MG63 (cell line): ENCODE results near the gene FAM185A. TPM values are rescaled to one million over a fixed set of nuclear protein-coding genes. Genes with fewer than 3 reads are reported as not detected.

Experiments used
- DNase-seq: peaks from one replicate; pipeline ENCODE4 v3.0.0-alpha.2; 2020
- H3K27me3 ChIP-seq: fragments of 250-450 bp; sonication (Bioruptor Pico); 2 replicates; pipeline ENCODE4 v1.5.1; 2020; ENCODE audit warnings: mild to moderate bottlenecking, moderate library complexity
- H3K36me3 ChIP-seq: fragments of 250-450 bp; sonication (Bioruptor Pico); 2 replicates; pipeline ENCODE4 v1.5.1; 2020; ENCODE audit warnings: mild to moderate bottlenecking, moderate library complexity
- H3K4me3 ChIP-seq: fragments of 250-450 bp; sonication (Bioruptor Pico); 2 replicates; pipeline ENCODE4 v1.5.1; 2020; ENCODE audit warnings: mild to moderate bottlenecking, moderate library complexity
- H3K9me3 ChIP-seq: fragments of 250-450 bp; sonication (Bioruptor Pico); 2 replicates; pipeline ENCODE4 v1.5.1; 2020; ENCODE audit warnings: mild to moderate bottlenecking, moderate library complexity
- total RNA-seq: library from RNA; depleted of rRNA; stranded (reverse); fragments of >200 nt; shearing (Covaris generic); gene quantifications from 2 replicates; pipeline ENCODE4 v1.2.3, GENCODE V29; 2014; ENCODE audit warnings: low replicate concordance; rRNA removed

Gene FAM185A
- total RNA-seq, 1 experiment from 2014 or later, result 3.7 TPM

DNA sequence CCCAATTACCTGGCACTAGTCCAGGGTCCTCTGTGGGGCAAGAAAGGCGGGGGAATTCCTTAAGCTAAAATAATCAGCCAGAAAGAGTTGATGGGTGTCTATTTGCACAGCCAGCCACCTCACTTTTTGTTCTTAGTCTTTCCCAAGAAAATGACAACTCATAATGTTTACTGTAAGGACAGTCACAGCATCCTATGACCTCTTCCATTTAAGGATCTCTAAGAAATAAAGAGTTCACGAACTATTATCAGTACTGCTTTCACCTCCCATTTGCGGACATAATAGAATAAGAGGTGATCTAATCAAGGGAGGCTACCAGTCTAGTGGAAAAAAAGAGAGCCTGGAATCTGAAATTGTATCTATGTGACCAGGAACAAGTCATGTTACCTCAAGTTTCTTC, 91.6 kb downstream of the FAM185A start:
- DNase-seq, result no peak
- Histone ChIP-seq H3K27me3 (no peaks in the 10 kb centered on the region), H3K9me3 (no peaks in the 10 kb centered on the region), H3K36me3 (no peaks in the 10 kb centered on the region), H3K4me3 (no peak overlapping the region)

DNA sequence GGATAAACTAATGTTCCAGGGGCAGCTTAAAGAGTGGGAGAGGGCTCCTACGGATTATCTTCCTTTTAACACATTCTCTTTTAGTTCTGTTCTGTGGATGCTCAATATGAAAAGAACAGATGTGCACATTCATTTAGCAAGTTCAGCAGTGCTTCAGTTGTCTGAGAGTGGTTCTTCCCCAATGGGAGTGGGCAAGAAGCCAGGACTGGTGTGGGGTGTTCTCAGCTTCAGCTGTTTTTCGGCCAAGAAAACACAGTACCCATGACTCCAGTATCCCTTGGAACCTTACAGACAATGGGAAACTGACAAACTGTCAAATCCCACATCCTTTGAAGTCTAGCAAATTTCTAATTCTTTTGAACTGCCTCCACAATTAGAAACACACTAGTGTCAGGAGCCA, 92.5 kb downstream of the FAM185A start:
- Histone ChIP-seq H3K36me3 (no peaks in the 10 kb centered on the region), H3K9me3 (no peaks in the 10 kb centered on the region), H3K4me3 (no peak overlapping the region), H3K27me3 (no peaks in the 10 kb centered on the region)
- no peak for DNase-seq

DNA sequence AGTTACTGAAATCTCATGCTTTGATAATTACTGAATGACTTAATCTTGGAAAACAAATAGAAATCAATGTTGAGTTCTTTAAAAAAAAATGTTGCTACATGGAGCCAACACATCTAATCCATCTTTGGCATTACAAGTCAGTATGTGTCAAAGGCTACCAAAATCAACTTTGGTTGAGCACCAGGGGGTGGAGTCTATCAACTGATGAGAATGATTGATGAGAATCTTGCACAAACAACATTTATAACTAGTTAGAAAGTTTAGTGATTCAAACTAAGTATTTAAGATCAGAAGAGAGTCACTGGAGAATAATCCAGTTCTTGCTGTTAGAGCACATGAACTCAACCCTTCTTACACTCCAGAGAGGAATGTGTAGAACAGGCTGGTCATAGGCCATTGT, 93.5 kb downstream of the FAM185A start:
- Histone ChIP-seq H3K27me3 (no peaks in the 10 kb centered on the region), H3K36me3 (no peaks in the 10 kb centered on the region), H3K9me3 (no peaks in the 10 kb centered on the region), H3K4me3 (no peak overlapping the region)
- DNase-seq, result no peak

- H3K27me3 ChIP-seq, result no peaks in the 10 kb centered on the region
- no peaks in the 10 kb centered on the region for H3K9me3 ChIP-seq
- no peak for DNase-seq
- H3K4me3 ChIP-seq, result no peak overlapping the region
- no peaks in the 10 kb centered on the region for H3K36me3 ChIP-seq
These were observed 95.1 kb downstream of the FAM185A start for GRCh38 chr7:102843850-102844249.

DNA sequence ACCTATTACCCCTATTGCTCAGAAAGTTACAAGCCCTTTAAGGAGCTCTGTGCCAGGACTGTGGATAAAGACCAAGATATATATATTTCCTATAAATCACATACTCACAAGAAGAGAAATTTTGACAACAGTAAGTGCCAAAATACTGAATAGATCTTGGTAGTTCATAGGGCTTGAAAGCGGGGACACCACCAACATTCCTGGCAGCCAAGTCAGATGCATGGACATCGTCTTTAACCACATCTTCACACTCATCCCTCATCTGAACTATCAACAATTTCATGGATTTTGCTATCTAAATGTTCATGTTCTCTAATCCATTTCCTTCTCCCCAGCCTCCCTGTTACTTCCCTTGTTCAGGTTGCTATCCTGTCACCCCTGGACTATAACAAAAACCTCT, 96.5 kb downstream of the FAM185A start:
- no peaks in the 10 kb centered on the region for H3K9me3 ChIP-seq
- no peak overlapping the region for H3K4me3 ChIP-seq
- no peaks in the 10 kb centered on the region for H3K27me3 ChIP-seq
- no peak for DNase-seq
- no peaks in the 10 kb centered on the region for H3K36me3 ChIP-seq

GRCh38 chr7:102849079-102849478, 100.3 kb downstream of the FAM185A start:
- Histone ChIP-seq H3K4me3 (no peak overlapping the region), H3K36me3 (no peaks in the 10 kb centered on the region), H3K27me3 (no peaks in the 10 kb centered on the region), H3K9me3 (no peaks in the 10 kb centered on the region)
- DNase-seq, result no peak

- no peaks in the 10 kb centered on the region for H3K36me3 ChIP-seq
- DNase-seq, result no peak
- no peaks in the 10 kb centered on the region for H3K9me3 ChIP-seq
- no peaks in the 10 kb centered on the region for H3K27me3 ChIP-seq
- H3K4me3 ChIP-seq, result no peak overlapping the region
These were observed 100.7 kb downstream of the FAM185A start for GRCh38 chr7:102849538-102849937.

DNA sequence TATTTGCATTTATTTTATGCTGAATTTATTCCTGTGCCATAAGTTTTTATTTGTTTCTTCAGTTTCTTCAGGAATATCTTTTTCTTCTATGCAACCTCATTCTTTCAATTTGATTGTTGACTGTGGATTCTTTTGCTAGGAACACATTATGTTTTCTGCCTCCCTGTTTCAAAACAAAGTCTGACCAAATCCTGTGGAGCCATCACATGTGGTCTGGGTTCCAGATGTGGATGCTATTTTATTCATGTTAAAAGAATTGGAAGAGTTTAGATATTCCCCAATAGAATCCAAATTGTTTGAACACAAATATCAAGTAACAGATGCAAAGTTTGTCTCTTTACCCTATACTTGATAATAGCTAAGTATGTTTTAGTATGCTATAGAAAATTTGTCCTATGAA, 107.2 kb downstream of the FAM185A start:
- DNase-seq, result no peak
- no peaks in the 10 kb centered on the region for H3K9me3 ChIP-seq
- no peaks in the 10 kb centered on the region for H3K36me3 ChIP-seq
- no peak overlapping the region for H3K4me3 ChIP-seq
- no peaks in the 10 kb centered on the region for H3K27me3 ChIP-seq

Other genes starting within 250 kb of the FAM185A start
- gene RASA4B, start 231.2 kb upstream of the FAM185A start, total RNA-seq, result 0.12 and 1.7 TPM in 2 replicates
- gene UPK3BL2, start 205.3 kb upstream of the FAM185A start, total RNA-seq, result 2.5 TPM in 1 of 2 replicates, not detected in the other
- gene SPDYE2, start 197.8 kb upstream of the FAM185A start, total RNA-seq, result not detected in 2 replicates
- gene POLR2J3, start 176.4 kb upstream of the FAM185A start, total RNA-seq, result 2.2 and 7.1 TPM in 2 replicates
- 1.6 and 3.9 TPM in 2 replicates for gene RASA4, start 132.2 kb upstream of the FAM185A start, total RNA-seq
- gene UPK3BL1, start 106.2 kb upstream of the FAM185A start, total RNA-seq, result 0.37 and 13.4 TPM in 2 replicates
- gene SPDYE2B, start 98.7 kb upstream of the FAM185A start, total RNA-seq, result not detected in 2 replicates
- not detected in 2 replicates for gene POLR2J2, start 77.3 kb upstream of the FAM185A start, total RNA-seq
- 0.13 TPM in 1 of 2 replicates, not detected in the other for gene LRRC17, start 164.0 kb downstream of the FAM185A start, total RNA-seq